COR-L47 (cell line): ENCODE data around the gene NEUROD2.
A peak's percentile ranks its signal among the peaks of the same experiment; 100 is the strongest.
"Not testable (repeated sequence)": the region's sequence is repeated elsewhere in the genome, so short reads cannot be mapped to it uniquely, and the experiment has no call there.

ENCODE experiments used
- DNase-seq: peaks from one replicate; lab custom pipeline; 2025; lab: John Stamatoyannopoulos, UW

NEUROD2 gene

DNA sequence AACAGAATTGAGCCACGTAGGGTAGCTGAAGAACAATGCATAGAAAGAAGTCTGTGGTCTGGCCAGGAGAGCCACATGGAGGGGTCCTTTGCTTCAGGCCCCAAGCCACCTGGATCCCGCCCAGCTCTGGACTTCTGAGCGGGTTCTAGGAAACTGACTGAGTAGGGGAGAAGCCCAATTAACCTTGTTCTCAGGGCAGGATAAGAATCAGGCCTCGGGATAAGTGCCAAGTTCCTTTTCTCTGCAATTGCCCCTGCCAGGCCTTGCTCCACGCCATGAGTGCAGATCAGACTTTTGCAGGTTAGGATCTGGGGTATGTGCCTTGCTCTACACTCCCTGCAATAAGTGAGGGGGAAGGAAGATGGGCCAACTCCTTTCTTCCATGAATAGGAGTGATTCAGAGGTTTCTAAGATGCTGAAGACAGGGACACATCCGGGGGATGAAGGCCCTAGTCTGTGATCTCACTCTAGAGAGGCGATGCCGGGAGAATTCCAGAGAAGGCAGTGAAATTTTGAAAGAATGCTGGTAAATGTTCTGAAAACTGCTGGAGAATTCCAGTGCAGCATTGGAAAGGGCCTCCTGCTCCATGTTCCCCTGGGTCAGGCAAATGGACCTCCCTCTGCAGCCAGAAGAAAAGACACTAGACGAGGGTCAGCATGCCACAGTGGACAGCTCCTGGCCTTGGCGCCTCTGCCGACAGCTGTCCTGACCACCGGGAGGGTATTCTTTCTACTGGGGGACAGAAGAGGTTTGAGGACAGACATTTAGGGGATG, 5.8 kb downstream of the NEUROD2 start:
- no peak for DNase-seq

DNA sequence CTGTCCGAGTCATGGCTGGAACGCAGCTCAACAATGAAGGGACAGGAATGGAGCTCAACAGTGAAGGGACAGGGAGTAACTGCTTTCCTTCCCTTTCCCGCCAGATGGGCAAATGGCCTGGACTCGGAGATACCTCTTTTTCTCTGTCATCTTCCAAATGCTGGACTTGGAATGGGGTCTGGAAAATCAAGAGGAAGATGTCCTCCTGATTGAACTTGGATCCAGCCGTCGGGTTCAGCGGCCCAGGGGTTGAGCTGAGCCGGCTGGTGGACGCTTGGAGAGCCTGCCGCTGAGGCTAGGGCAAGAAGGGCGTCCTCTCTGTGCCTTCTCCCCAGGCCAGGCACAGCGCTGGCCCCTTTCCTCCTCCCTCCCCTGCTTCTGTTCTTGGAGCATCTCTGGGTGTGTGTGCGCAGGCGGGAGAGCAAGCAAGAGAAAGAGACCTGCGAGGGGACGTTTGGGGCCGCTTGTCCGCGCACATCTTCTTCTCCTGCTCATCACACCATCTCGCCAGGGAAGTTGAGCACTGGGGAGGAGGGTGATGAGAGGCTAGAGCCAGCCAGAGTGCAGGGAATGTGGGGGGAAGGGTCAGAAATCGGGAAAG, 6.6 kb downstream of the NEUROD2 start:
- no peak for DNase-seq

DNA sequence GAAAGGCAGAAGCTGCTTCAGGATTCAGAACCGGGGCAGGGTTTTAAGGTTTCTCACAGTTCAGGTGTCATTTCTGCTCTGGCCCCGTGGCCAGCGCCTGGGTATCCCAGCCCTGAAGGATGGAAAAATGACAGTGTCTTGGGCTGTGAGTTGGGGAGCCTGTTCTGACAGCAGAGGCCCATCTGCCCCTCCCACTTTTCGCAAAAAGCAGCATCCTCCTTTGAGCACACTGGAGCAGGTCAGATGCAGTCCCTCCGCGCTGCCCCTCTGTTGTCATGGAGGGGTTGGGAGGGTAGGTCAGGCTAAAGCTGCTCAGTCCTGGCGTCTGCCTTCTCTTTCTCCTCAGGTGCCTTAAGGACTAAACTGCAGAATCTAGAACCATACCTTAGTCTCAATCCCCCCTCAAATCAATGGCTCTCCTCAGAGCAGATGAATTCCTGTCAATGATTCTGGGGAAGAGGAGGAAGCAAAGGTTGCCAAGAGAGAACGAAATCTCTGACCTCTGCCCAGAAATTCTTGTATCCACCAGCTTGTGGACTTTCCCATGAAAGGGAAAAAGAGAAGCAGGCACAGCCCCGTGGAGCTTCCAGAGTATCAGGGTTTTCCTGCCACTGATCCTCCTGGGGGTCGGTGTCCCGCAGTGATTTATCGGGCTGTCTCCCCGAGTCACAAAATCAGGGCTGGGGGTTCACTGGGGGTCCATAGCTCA, 7.3 kb downstream of the NEUROD2 start:
- no peak for DNase-seq

DNA sequence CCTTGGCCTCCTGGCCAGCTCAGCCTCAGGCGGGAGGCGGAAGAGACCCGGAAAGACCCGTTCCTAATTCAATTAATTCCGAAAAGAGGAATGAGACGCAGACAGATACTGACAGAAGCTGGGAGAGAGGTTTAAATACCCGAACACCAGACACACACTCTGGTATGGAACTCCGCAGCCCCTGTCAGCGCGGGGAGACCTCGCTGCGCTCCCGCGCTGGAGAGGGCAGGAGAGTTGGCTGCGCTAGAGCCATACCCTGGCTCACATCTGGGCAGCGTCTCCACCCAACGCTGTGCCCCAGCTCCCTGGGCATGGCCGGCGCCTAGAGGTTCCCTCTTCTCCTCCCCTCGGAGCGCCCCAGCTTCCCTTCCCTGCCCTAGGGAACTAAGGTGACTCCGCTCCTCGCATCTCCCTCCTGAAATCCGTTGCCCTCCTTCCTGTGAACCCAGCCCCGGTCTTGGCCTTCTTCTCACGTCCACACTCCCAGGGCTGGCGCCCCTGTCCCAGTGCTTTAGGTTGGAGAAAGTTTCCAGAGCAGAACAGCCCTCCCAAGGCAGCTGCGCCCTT, 8.0 kb downstream of the NEUROD2 start:
- no peak for DNase-seq

DNA sequence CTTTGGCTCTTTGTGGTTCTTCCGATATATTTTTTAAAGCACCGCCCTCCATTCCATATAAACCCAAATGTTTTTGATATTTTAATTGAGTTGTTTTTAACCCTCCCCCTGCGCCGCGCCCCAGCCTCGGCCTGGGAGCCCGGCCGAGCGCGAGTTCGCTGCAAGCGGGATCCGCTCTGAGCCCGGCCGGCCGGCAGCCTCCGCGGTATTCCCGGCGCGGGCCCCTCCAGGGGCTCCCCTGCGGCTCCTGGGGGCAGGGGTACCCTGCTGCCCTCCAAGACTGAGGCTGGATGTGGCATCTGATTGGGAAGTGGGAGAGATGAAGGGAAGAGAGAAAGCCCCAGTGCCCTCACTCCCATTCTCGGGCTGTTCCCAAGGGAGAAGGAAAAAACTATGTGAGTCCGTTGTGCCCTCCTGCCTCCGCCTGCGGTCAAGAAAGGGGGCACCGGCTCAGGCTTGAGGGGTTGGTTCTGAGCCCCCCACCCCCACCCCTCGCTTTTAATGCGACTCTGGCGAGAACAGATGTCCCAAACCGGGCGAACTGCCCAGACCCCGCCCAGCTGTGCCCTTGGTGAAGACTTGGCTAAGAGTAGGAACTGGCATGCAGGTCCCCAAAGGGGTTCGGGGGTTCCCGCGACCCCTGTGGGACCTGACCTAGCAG, 8.6 kb downstream of the NEUROD2 start:
- DNase-seq: no peak

DNA sequence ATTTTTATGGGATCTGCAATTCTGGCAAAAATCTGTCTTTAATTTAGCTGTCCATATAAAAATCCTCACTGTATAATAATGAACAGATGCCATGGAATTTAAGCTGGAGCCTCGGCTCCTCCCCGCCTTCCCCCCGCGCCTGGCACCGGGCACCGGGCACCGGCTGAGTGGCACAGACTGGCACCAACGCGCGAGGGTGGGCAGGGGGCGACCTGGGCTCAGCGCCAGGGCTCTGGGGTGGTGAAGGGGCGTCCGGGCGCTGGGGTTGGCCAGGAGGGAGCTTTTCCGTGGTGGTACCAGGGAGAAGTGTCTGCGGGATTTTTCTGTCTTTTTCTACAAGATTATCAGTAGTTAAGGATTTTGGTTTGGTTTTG, 9.1 kb downstream of the NEUROD2 start:
- DNase-seq: no peak

DNA sequence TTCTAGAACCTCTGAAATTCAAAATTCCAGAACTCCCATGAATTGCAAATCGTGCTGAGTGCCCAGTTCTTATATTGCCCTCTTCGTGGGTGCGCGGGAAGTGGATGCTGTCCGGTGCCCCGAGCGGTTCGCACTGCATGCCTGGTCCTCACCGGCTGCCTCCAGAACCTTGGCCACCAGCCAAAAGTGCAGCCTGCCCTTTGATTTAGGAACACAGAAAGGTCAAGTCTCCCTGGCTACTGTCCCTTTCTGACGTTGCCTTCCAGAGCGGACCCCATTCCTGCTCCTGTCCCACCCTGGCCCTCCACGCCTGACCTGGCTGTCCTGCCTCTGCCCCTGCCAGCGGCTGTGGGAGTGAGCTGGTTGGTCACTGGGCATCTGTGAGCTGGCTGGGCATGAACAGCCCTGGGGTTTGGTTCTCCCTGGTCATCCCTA, 9.7 kb downstream of the NEUROD2 start:
- DNase-seq: no peak

DNA sequence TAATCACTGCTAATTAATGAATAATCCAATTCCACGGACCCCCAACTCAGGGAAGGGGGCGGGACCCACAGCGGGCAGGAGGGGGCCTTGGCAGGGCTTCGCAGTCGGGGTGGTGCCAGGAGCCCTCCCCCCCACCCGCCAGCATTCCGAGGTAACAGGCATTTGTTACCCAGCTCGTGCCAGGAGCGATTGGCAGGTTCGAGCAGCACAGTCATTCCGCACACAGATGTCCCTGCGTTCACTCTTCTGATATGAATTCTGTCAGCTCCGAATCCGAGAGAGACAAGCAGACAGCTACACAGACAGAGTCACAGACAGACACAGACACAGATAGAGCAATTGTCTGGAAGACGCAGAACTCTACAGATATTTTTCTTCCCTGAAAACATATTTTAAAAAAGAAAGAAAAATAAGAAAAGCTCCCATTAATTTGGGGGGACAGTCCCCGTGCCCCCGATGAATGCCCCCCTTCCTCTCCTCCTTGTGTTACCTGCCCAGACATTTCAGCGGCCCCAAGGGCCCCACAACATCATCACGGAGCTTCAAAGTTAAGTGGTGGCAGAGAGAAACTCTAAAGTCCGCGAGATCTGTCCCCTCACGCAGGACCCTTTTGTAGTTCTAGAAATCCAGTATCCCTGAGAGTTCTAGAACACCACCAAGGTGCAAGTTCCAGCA, 10.2 kb downstream of the NEUROD2 start:
- DNase-seq: no peak

DNA sequence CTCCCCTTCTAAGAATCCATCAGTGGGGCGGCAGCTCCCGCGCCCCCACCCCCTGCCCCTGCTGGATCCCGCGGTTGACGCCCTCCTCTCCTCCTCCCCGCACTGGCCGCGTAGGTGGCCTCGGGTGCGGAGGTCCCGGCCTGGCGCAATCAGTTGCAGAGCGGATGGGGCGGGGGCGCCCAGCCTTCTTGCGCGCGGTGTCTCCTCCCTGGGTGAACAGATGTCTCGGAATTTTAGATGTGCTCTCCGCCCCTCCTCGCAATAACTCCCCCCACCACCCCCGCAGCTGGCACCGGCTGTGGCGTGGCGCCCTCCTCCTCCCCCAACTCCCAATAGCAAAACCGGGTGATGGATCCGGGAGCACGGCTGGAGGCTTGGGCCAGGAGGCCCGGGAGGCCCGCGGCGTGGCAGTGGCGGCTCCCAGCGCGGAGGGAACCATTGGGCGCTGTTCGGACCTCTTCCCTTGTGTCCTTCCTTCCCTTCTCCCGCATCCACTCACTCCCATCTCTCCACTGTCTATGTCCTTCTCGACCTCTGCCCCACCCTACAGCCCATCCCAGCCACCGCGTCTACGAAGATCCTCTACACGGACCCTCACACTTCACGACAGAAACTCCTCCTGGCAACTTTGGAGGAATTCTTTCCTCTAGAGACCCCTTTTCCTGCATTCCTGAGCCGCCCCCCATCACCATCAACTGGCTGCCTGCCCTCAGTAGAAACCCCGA, 11.0 kb downstream of the NEUROD2 start:
- DNase-seq: no peak

DNA sequence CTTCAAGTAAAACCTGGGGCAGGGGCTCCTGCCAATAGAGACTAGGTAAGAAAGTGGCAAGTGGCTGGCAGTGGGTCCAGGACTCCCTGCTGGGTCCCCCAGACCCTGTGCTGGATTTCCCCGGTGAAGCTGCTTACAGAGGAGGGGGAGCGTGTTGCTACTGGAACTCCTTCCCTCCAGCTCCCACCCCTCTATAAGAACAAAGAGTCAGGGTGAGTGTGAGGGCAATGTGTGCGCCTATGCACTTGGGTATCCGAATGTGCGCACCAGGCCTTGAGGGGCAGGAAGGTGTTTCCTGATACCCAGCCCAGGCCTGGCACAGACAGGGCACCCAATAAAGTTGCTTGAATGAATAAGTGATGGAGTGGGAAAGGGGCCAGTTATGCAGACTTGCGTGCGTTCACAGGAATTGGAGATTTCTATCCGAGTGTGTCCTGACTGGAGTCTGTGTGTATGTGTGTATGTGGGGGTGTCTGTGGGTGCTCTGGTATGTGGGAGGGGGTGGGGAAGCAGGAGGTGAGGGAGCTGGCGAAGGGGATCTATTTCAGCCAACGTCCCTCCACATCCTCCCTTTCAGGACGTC, 11.7 kb downstream of the NEUROD2 start:
- no peak for DNase-seq

DNA sequence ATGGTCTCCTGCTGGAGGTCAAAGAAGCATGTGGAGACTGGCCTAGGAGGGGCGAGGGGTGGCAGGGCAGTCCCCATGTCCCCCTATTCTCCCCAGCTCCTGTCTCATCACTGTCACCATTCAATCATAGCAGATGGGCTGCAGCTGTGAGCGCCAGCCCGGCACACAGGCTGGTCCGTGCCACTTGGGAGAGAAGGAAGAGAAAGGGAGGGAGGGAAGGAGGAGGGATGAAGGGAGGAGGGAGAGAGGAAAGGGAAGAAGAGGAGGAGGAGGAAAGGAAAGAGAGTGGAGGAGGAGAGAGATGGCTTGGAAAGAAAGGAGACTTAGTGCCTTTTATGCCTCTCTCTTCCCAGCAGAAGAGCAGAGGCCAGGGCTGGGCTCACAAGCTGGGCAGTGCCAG, 12.4 kb downstream of the NEUROD2 start:
- no peak for DNase-seq

DNA sequence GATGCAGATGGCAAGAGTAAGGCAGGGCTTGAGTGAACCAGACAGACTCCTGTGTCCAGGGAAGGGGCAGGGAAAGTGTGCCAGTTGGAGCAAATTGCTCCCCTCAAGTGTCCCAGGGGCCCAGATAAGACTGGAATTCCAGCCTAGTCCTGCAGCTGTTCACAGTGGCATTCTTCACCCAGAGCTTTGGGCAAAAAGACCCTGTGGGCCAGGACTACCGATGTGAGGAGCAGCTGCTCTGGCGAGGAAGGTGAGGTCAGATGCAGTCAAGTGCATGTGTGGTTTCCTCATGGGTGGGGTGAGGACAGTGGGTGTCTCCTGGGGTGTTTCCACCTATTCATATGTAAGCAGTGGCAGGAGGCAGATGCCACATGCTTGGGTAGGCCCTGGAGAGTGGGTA, 14.3 kb downstream of the NEUROD2 start:
- no peak for DNase-seq

DNA sequence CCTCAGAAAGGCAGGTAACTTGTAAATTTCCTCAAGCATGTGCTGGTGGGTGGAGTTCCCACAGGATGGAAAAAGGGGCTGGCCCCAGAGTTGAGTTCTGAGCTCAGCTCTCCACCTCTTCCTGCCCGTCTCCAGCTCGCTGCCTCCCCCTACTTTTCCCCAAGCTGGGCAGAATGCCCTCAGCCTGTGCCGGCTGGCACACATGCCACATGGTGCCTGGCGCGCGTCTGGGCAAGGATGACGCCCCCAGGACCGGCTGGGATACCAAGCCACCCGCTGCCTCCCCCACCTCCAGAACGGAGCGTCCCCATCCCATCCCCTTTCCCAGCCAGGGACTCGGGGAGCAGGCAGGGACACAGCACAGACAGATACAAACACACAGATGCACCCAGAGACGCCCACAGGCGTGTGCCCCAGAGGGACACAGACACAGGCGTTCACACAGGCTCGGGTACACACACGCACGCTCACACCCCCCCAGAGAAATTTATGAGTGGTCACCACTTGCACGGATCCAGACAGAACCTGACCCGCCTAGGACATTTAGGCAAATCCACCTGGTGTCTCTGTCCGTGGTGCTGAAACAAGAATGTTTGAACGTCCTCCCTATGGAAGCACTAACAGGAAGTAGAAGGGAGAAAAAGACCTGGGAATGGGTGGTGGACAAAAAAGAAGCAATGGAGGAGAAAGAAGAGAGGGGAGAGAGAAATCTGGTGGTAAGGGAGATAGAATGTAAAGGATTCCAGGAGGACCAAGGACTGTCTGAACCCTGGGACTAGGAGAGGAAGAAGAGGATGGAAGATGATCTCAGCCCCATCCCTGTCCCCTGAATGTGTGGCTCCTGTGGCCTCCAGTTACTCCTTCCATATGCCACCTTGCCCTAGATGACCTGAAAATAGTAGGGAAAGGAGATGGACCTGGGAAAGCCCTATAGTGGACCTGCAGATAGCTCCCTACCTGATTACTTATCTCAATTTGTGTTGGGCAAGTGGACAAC, 15.5 kb downstream of the NEUROD2 start:
- DNase-seq: peak; percentile 60

DNA sequence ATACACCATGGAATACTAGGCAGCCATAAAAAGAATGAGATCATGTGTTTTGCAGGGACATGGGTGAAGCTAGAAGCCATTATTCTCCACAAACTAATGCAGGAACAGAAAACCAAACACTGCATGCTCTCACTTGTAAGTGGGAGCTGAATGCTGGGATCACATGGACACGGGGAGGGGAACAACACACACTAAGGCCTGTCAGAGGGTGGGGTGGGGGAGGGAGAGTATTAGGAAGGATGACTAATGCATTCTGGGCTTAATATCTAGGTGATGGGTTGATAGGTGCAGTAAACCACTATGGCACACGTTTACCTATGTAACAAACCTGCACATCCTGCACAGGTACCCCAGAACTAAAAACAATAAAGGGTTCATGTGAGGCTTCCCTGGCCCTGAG, 17.5 kb downstream of the NEUROD2 start:
- DNase-seq: not testable (repeated sequence)

DNA sequence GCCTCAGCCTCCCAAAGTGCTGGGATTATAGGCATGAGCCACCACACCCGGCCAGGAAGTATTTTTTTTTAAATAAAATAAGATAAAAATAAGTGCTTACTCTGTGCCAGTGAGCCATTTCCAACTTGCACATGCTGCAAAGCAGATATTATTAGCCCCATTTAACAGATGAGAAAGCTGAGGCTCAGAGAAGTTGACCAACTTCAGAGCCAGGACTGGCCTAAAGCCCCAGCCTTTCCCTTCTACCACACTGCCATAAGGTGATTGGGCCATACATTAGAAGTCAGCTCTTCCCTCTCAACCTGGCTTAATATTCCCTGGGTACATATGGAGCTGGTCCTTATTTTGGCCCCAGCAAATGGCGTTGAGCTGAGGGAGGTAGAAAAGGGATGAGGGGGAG, 25.1 kb downstream of the NEUROD2 start:
- no peak for DNase-seq

DNA sequence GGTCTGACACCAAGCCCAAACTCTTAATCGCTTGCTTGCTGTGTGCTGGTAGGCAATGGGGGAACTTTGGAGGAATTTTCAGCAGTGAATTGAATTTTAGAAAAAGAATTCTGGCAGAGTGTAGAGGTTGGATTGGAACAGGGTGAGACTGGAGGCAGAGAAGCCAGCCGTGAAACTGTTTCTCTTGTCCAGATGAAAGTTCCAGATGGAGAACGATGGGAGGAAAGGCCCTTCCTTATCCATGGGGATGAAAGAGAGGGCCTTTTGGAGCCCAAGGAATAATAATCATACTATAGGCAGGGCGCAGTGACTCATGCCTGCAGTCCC, 26.0 kb downstream of the NEUROD2 start:
- DNase-seq: no peak

DNA sequence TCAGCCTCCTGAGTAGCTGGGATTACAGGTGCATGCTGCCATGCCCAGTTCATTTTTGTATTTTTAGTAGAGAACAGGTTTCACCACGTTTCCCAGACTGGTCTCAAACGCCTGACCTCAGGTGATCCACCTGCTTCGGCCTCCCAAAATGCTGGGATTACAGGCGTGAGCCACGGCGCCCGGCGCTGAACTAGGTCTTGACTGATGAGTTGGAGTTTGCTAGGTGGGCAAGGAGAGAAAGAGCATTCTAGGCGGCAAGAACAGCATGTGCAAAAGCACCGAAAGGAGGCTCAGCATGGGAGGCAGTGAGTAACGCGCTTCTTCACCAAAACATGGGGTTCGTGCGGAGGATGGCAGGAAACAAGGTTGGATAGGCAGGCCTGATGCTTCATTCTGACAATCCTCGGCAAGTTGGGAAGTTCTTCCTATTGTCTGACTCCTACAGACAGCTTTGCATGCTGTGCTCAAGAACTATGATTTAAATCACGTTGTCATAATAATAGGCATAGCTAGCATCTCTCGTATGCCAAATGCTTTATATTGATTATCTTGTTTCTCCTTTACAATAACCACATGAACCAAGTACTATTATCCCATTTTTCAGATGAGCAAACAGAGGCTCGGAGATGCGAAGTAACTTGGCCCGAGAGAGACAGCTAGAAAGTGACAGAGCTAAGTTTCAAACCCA, 26.5 kb downstream of the NEUROD2 start:
- DNase-seq: no peak

DNA sequence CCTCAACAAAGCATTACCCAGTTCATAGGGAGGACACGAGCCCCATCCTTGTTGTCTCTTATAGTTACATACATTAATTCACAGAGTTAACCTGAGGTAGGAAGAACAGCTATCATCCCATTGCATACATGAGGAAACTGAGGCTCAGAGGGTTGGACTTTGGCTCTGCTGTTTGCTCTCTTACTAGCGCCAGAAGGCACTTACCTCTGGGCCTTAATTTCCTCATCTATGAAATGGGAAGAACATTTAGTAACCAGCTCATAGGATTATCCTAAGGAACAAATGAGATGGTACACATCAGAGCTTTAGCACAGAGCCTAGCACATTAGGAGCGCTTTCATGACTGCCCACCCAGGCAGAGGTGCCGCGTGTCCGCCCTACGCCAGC, 27.6 kb downstream of the NEUROD2 start:
- no peak for DNase-seq
